Measurements from ENCODE around the gene EPB41L3.

DNA sequence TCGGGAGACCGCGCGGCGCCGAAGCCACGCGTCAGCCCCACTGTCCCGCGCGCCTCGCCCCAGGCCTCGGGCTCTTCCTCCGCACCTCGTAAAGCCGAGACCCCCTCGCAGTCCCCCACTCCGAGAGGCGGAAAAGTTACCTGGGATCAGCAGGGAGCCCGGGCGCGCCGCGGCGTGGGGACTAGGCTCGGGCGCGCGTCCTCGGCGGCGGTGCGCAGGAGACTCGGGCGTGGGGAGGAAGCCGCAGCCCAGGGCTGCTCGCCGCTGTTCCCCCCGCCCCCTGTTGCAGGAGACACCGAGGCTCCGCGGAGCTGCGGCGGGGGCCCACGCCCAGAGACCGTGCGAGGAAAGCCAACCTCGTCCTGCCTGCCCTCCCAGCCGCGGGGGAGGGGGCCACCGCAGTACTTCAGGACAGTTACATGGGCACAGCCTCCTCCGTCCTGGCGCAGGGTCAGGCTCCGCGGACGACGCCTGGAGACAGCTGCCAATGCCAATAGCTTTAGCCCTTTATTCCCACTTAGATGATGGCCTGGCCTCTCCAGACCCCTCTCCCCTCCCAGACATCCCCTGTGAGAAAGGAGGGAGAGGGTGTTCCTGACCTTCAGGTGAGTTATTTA, at the start of gene EPB41L3:
- TF ChIP-seq EP300 (IDR thresholded peaks at IDR 0.05), result no peak
- TF ChIP-seq POLR2A (IDR thresholded peaks at IDR 0.05; ENCODE audit: low read depth), result peak; percentile 5
- TF ChIP-seq, protein P1, sequence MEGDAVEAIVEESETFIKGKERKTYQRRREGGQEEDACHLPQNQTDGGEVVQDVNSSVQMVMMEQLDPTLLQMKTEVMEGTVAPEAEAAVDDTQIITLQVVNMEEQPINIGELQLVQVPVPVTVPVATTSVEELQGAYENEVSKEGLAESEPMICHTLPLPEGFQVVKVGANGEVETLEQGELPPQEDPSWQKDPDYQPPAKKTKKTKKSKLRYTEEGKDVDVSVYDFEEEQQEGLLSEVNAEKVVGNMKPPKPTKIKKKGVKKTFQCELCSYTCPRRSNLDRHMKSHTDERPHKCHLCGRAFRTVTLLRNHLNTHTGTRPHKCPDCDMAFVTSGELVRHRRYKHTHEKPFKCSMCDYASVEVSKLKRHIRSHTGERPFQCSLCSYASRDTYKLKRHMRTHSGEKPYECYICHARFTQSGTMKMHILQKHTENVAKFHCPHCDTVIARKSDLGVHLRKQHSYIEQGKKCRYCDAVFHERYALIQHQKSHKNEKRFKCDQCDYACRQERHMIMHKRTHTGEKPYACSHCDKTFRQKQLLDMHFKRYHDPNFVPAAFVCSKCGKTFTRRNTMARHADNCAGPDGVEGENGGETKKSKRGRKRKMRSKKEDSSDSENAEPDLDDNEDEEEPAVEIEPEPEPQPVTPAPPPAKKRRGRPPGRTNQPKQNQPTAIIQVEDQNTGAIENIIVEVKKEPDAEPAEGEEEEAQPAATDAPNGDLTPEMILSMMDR (IDR thresholded peaks at IDR 0.05), result no peak

All from esophagus muscularis mucosa (tissue), 4 donors.